Neural progenitor cell (in vitro differentiated cells): ENCODE measurements around the gene USP46. TPM values are rescaled to one million over a fixed set of nuclear protein-coding genes. Genes with fewer than 3 reads are reported as not detected.

ENCODE experiments used
- DNase-seq: peaks from one replicate; pipeline ENCODE4 v3.0.0-alpha.2; 2016; ENCODE audit warnings: low spot score
- H2AFZ ChIP-seq: fragments of 200-600 bp; sonication (generic); replicated peaks from 2 replicates; pipeline ENCODE4 v1.6.1; 2016; ENCODE audit warnings: antibody characterized with exemption
- H3F3A ChIP-seq: fragments of 200-600 bp; sonication (generic); 2 replicates; pipeline ENCODE4 v1.6.1; 2016; ENCODE audit warnings: antibody characterized with exemption, low read depth
- H3K27ac ChIP-seq: fragments of 200-600 bp; sonication (generic); 2 replicates; pipeline ENCODE4 v1.5.1; 2016; ENCODE audit warnings: mild to moderate bottlenecking
- H3K27me3 ChIP-seq: fragments of 200-600 bp; sonication (generic); 2 replicates; pipeline ENCODE4 v1.6.1; 2016; ENCODE audit warnings: mild to moderate bottlenecking, moderate library complexity
- H3K36me3 ChIP-seq: fragments of 200-600 bp; sonication (generic); 2 replicates; pipeline ENCODE4 v1.5.1; 2016
- H3K4me1 ChIP-seq: fragments of 200-600 bp; sonication (generic); 2 replicates; pipeline ENCODE4 v1.6.1; 2016; ENCODE audit warnings: mixed run types
- H3K4me2 ChIP-seq: fragments of 200-600 bp; sonication (generic); 2 replicates; pipeline ENCODE4 v1.6.1; 2016
- H3K4me3 ChIP-seq: fragments of 200-600 bp; sonication (generic); 2 replicates; pipeline ENCODE4 v1.5.1; 2016
- H3K79me2 ChIP-seq: fragments of 200-600 bp; sonication (generic); 2 replicates; pipeline ENCODE4 v1.6.1; 2016; ENCODE audit warnings: low read depth
- H3K9ac ChIP-seq: fragments of 200-600 bp; sonication (generic); 2 replicates; pipeline ENCODE4 v1.6.1; 2016
- H3K9me3 ChIP-seq: fragments of 200-600 bp; sonication (generic); 2 replicates; pipeline ENCODE4 v1.5.1; 2016; ENCODE audit warnings: low read depth
- H4K20me1 ChIP-seq: fragments of 200-600 bp; sonication (generic); 2 replicates; pipeline ENCODE4 v1.6.1; 2016; ENCODE audit warnings: low read depth
- H3K27ac Mint-ChIP-seq: 3 replicates; pipeline ENCODE4 v1.8.0; 2021; ENCODE audit warnings: mixed read lengths
- H3K27me3 Mint-ChIP-seq: 2 replicates; pipeline ENCODE4 v1.8.0; 2022; ENCODE audit warnings: low read depth, mild to moderate bottlenecking, inconsistent platforms, moderate library complexity, mixed read lengths; ENCODE audit not compliant: insufficient read depth
- H3K36me3 Mint-ChIP-seq: 3 replicates; pipeline ENCODE4 v1.8.0; 2021; ENCODE audit warnings: mixed read lengths
- H3K4me1 Mint-ChIP-seq: 3 replicates; pipeline ENCODE4 v1.8.0; 2021; ENCODE audit warnings: mixed read lengths
- H3K4me3 Mint-ChIP-seq: 3 replicates; pipeline ENCODE4 v1.8.0; 2021; ENCODE audit warnings: mild to moderate bottlenecking, moderate library complexity, mixed read lengths
- H3K9me3 Mint-ChIP-seq: 3 replicates; pipeline ENCODE4 v1.8.0; 2020; ENCODE audit warnings: mixed read lengths
- CTCF ChIP-seq: fragments of 200-600 bp; sonication (generic); IDR thresholded peaks from 2 replicates; pipeline ENCODE4 v1.5.1; 2017; ENCODE audit warnings: antibody characterized with exemption, mild to moderate bottlenecking
- EZH2 ChIP-seq: fragments of 200-600 bp; sonication (generic); IDR thresholded peaks from 2 replicates; pipeline ENCODE4 v1.6.1; 2017; ENCODE audit warnings: antibody characterized with exemption, mild to moderate bottlenecking, moderate library complexity
- EZH2phosphoT487 ChIP-seq: fragments of 200-600 bp; sonication (generic); IDR thresholded peaks from 2 replicates; pipeline ENCODE4 v1.6.1; 2017; ENCODE audit warnings: antibody characterized with exemption
- total RNA-seq: library from RNA; depleted of rRNA; stranded (reverse); fragments of >200 nt; gene quantifications from 2 replicates; pipeline ENCODE4 v1.2.3, GENCODE V29; 2015; ENCODE audit warnings: low replicate concordance

Gene USP46
- total RNA-seq, 1 donor from 2014 or later, result 51.3 TPM

GRCh38 chr4:52572936-52573485, 86.1 kb downstream of the USP46 start:
- TF ChIP-seq EZH2, result no peak
- TF ChIP-seq EZH2phosphoT487, result no peak
- no peak for TF ChIP-seq CTCF
- H3K4me1 ChIP-seq, result peaks cover 14% of the 10 kb centered on the region
- no peak overlapping the region for H3K27ac Mint-ChIP-seq
- peaks cover 17% of the 10 kb centered on the region for H3K4me1 Mint-ChIP-seq
- H3K4me3 ChIP-seq, result no peak overlapping the region
- peaks cover 2% of the 10 kb centered on the region for H3K9me3 Mint-ChIP-seq
- no peaks in the 10 kb centered on the region for H3K36me3 Mint-ChIP-seq
- H3K27ac ChIP-seq, result no peak overlapping the region
- no peaks in the 10 kb centered on the region for H3K27me3 ChIP-seq
- H3K9ac ChIP-seq, result no peak overlapping the region
- no peak overlapping the region for H3K4me3 Mint-ChIP-seq
- no peaks in the 10 kb centered on the region for H4K20me1 ChIP-seq
- no peaks in the 10 kb centered on the region for H3K9me3 ChIP-seq
- H3K27me3 Mint-ChIP-seq, result peaks cover 5% of the 10 kb centered on the region
- H3K36me3 ChIP-seq, result no peaks in the 10 kb centered on the region
- H3F3A ChIP-seq, result peaks cover 17% of the 10 kb centered on the region
- H3K79me2 ChIP-seq, result no peaks in the 10 kb centered on the region
- H3K4me2 ChIP-seq, result no peak overlapping the region
- no peak overlapping the region for H2AFZ ChIP-seq
- DNase-seq, result no peak

- Mint-ChIP-seq H3K27me3 (peaks cover 5% of the 10 kb centered on the region), H3K4me3 (no peak overlapping the region), H3K36me3 (no peaks in the 10 kb centered on the region), H3K9me3 (peaks cover 2% of the 10 kb centered on the region), H3K4me1 (peaks cover 31% of the 10 kb centered on the region), H3K27ac (peak overlapping the region; percentile 74)
- Histone ChIP-seq H4K20me1 (no peaks in the 10 kb centered on the region), H3K79me2 (no peaks in the 10 kb centered on the region), H2AFZ (no peak overlapping the region), H3K36me3 (no peaks in the 10 kb centered on the region), H3K27ac (peak overlapping the region; percentile 26), H3F3A (peaks cover 17% of the 10 kb centered on the region), H3K4me3 (no peak overlapping the region), H3K27me3 (no peaks in the 10 kb centered on the region), H3K9me3 (no peaks in the 10 kb centered on the region), H3K9ac (no peak overlapping the region), H3K4me1 (peaks cover 19% of the 10 kb centered on the region), H3K4me2 (peak overlapping the region; percentile 37)
- DNase-seq, result peak; percentile 56
- TF ChIP-seq CTCF, result no peak
- no peak for TF ChIP-seq EZH2phosphoT487
Observed at GRCh38 chr4:52568351-52568750, 90.8 kb downstream of the USP46 start.

DNA sequence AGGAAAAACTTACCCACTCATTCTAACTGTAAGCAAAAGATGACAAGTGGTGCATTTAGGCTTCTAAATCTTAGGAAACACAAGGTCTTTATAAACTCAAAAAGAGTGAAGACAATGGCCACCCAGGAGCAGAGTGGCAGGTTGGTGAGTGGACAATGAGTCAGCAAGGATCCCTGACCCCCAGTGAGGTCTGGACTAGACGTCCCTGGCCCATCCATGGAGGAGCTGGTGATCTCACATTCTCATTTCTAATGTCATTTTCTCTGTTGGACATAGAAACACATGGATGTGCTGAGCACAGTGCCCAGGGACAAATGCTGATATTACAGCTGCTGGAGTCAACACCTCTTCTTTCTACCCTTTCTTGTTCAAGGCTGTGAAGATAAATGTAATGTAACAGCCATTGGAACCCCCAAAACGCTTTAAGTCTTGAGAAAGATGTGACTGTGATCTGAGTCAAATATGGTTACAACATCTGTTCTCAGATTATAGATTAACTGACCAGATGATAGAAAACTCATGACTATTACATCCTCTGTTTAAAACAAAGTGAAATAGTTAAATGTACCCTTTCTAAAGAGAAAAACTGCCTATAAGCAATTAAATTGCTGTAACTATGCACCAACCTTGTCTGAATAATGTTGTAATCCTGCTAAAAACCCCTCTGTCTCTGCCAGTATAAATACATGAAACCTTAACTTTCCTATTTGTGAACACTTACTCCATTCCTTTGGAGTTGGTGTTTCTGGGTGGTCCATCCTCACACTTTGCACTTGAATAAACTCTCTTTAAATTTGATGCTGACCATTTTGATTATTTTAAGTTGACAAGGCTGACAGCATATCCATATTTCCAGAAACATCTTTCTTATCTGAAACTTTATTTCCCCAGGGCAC, 92.7 kb downstream of the USP46 start:
- TF ChIP-seq EZH2 (no peak), EZH2phosphoT487 (no peak), CTCF (no peak)
- no peak for DNase-seq
- H3K27me3 Mint-ChIP-seq, result peaks cover 6% of the 10 kb centered on the region
- Histone ChIP-seq H3K4me2 (no peak overlapping the region), H3K27ac (no peak overlapping the region), H4K20me1 (no peaks in the 10 kb centered on the region), H3K4me3 (no peak overlapping the region), H3K79me2 (no peaks in the 10 kb centered on the region), H3F3A (peaks cover 17% of the 10 kb centered on the region), H3K36me3 (no peaks in the 10 kb centered on the region), H3K4me1 (peaks cover 19% of the 10 kb centered on the region), H3K27me3 (no peaks in the 10 kb centered on the region), H2AFZ (no peak overlapping the region), H3K9ac (no peak overlapping the region), H3K9me3 (no peaks in the 10 kb centered on the region)
- H3K4me3 Mint-ChIP-seq, result no peak overlapping the region
- no peaks in the 10 kb centered on the region for H3K9me3 Mint-ChIP-seq
- no peak overlapping the region for H3K27ac Mint-ChIP-seq
- peaks cover 32% of the 10 kb centered on the region for H3K4me1 Mint-ChIP-seq
- no peaks in the 10 kb centered on the region for H3K36me3 Mint-ChIP-seq
